HCT116 (cell line): ENCODE measurements around the gene DLD. TPM values are rescaled to one million over a fixed set of nuclear protein-coding genes. Genes with fewer than 3 reads are reported as not detected.

ENCODE experiments used
- ATAC-seq: fragments of 200-7000 bp; cut with Tn5 transposase; 2 replicates; pipeline ENCODE4 v1.9.1; 2020; ENCODE audit warnings: mild to moderate bottlenecking, moderate library complexity
- BruUV-seq: library from RNA; stranded (reverse); fragments of 400-500 nt; replicated peaks from 2 replicates; lab custom pipeline; 2021; lab: Mats Ljungman, UMichigan
- CTCF ChIA-PET: fragments of 300-600 bp; sonication (Branson Sonifier 250); formaldehyde crosslinking; loops from one replicate; lab custom pipeline; 2021; ENCODE audit warnings: antibody characterized with exemption; lab: Charles Lee
- POLR2A ChIA-PET: fragments of 300-600, 350-600 bp; sonication (Branson Sonifier 250); formaldehyde crosslinking; loops from one replicate; lab custom pipeline; 2021; ENCODE audit warnings: antibody characterized with exemption; lab: Charles Lee
- RAD21 ChIA-PET, 2 experiments: fragments of 300-600 bp; sonication (Branson Sonifier 250); formaldehyde crosslinking; loops; one replicate each; lab custom pipeline; 2023; ENCODE audit warnings: low total read pairs in 2 of 2; ENCODE audit not compliant: uncharacterized antibody in 2 of 2, unreplicated experiment in 2 of 2, low non-redundant PET in 1 of 2; lab: Charles Lee
- DNase-seq: peaks from one replicate; pipeline ENCODE4 v3.0.0-alpha.2; 2010; ENCODE audit warnings: low read depth, low spot score
- H2AFZ ChIP-seq: fragments of 200-600 bp; shearing (Covaris generic), sonication (generic); 2 replicates; pipeline ENCODE4 v1.6.1; 2017; ENCODE audit warnings: low read depth, mixed run types, mixed read lengths, antibody characterized with exemption, low read length; ENCODE audit not compliant: poor library complexity, severe bottlenecking
- H3K27ac ChIP-seq: 2 replicates; pipeline ENCODE4 v1.5.1; 2012; ENCODE audit warnings: low read depth, low read length
- H3K27me3 ChIP-seq: fragments of 200-600 bp; sonication (generic); 2 replicates; pipeline ENCODE4 v1.6.1; 2016; ENCODE audit warnings: mixed run types, low read length, mixed read lengths; ENCODE audit not compliant: insufficient read depth
- H3K36me3 ChIP-seq, 2 experiments: fragments of 200-500 bp in 1 of 2; fragments of 200-600 bp in 1 of 2; sonication (Bioruptor generic) in 1 of 2; sonication (generic) in 1 of 2; 2 replicates each; pipeline versions ENCODE4 v1.5.1 to v1.6.1; 2014 to 2016; ENCODE audit warnings: low read length in 2 of 2, inconsistent platforms in 1 of 2, mixed read lengths in 1 of 2, mixed run types in 1 of 2; ENCODE audit not compliant: insufficient read depth in 2 of 2, control insufficient read depth in 1 of 2
- H3K4me1 ChIP-seq, 2 experiments: fragments of 200-600 bp in 1 of 2; sonication (generic) in 1 of 2; 2 replicates each; pipeline versions ENCODE4 v1.5.1 to v1.6.1; 2012 to 2017; ENCODE audit warnings: low read length in 2 of 2, inconsistent platforms in 1 of 2, mild to moderate bottlenecking in 1 of 2, mixed read lengths in 1 of 2, mixed run types in 1 of 2, moderate library complexity in 1 of 2; ENCODE audit not compliant: insufficient read depth in 2 of 2, control insufficient read depth in 1 of 2
- H3K4me2 ChIP-seq: fragments of 200-600 bp; sonication (generic); 2 replicates; pipeline ENCODE4 v1.6.1; 2017; ENCODE audit warnings: mixed run types, low read length, mixed read lengths
- H3K4me3 ChIP-seq, 2 experiments: fragments of 200-600 bp in 1 of 2; sonication (generic) in 1 of 2; replicated peaks in 1 of 2; 2 replicates each; pipeline ENCODE4 v1.5.1; 2011 to 2016; ENCODE audit warnings: low read length in 2 of 2, control low read depth in 1 of 2, low read depth in 1 of 2, mild to moderate bottlenecking in 1 of 2, mixed read lengths in 1 of 2, mixed run types in 1 of 2
- H3K79me2 ChIP-seq: fragments of 200-600 bp; sonication (generic); 2 replicates; pipeline ENCODE4 v1.6.1; 2017; ENCODE audit warnings: mild to moderate bottlenecking, mixed run types, low read length, moderate library complexity, mixed read lengths; ENCODE audit not compliant: insufficient read depth
- H3K9ac ChIP-seq: fragments of 200-600 bp; sonication (generic); 2 replicates; pipeline ENCODE4 v1.6.1; 2016; ENCODE audit warnings: low read length, mixed read lengths
- H3K9me2 ChIP-seq: fragments of 200-600 bp; sonication (generic), shearing (Covaris generic); 2 replicates; pipeline ENCODE4 v1.6.1; 2017; ENCODE audit warnings: mixed run types, mild to moderate bottlenecking, moderate library complexity; ENCODE audit not compliant: insufficient read depth
- H3K9me3 ChIP-seq, 2 experiments: fragments of 200-500 bp in 1 of 2; fragments of 200-600 bp in 1 of 2; sonication (Bioruptor generic) in 1 of 2; sonication (generic) in 1 of 2; 2 replicates each; pipeline ENCODE4 v1.6.1; 2014 to 2017; ENCODE audit warnings: low read length in 2 of 2, mixed read lengths in 2 of 2, inconsistent platforms in 1 of 2, low read depth in 1 of 2, mild to moderate bottlenecking in 1 of 2, mixed run types in 1 of 2, moderate library complexity in 1 of 2; ENCODE audit not compliant: control insufficient read depth in 1 of 2, insufficient read depth in 1 of 2
- H4K20me1 ChIP-seq: fragments of 200-600 bp; sonication (generic), shearing (Covaris generic); 2 replicates; pipeline ENCODE4 v1.6.1; 2017; ENCODE audit warnings: mixed run types, mild to moderate bottlenecking, moderate library complexity; ENCODE audit not compliant: insufficient read depth
- CBX3 ChIP-seq: IDR thresholded peaks from 2 replicates; pipeline ENCODE4 v1.6.1; 2012; ENCODE audit warnings: low read depth
- CEBPB ChIP-seq: IDR thresholded peaks from 2 replicates; pipeline ENCODE4 v1.6.1; 2012; ENCODE audit warnings: low read depth
- ELF1 ChIP-seq: IDR thresholded peaks from 2 replicates; pipeline ENCODE4 v1.6.1; 2012; ENCODE audit warnings: low read depth, borderline replicate concordance
- EZH2 ChIP-seq: fragments of 200-600 bp; sonication (generic); IDR thresholded peaks from 2 replicates; pipeline ENCODE4 v1.6.1; 2017; ENCODE audit warnings: antibody characterized with exemption, mixed run types
- MAX ChIP-seq: IDR thresholded peaks from 2 replicates; pipeline ENCODE4 v1.6.1; 2012
- POLR2AphosphoS5 ChIP-seq: IDR thresholded peaks from 2 replicates; pipeline ENCODE4 v1.6.1; 2011; ENCODE audit warnings: mild to moderate bottlenecking, low read depth, low read length, moderate library complexity
- RAD21 ChIP-seq: IDR thresholded peaks from 2 replicates; pipeline ENCODE4 v1.6.1; 2012; ENCODE audit warnings: low read depth, mild to moderate bottlenecking
- SP1 ChIP-seq: IDR thresholded peaks from 2 replicates; pipeline ENCODE4 v1.6.1; 2012; ENCODE audit warnings: low read depth
- SRF ChIP-seq: IDR thresholded peaks from 2 replicates; pipeline ENCODE4 v1.6.1; 2012; ENCODE audit warnings: low read depth
- ZBTB33 ChIP-seq: IDR thresholded peaks from 2 replicates; pipeline ENCODE4 v1.6.1; 2011; ENCODE audit warnings: mild to moderate bottlenecking, low read length, moderate library complexity; ENCODE audit not compliant: insufficient replicate concordance; ENCODE audit errors: extremely low read depth
- ZFX ChIP-seq: fragments of 450-650 bp; IDR thresholded peaks from 2 replicates; pipeline ENCODE4 v1.6.1; 2017
- intact Hi-C: fragments of 100-400 bp; cut with micrococcal nuclease; formaldehyde crosslinking; loops from 2 replicates; pipeline ENCODE4 v1.10.0; 2022
- total RNA-seq: library from RNA; stranded (reverse); gene quantifications from one replicate; pipeline ENCODE4 v1.2.1, GENCODE V29; 2021; ENCODE audit not compliant: unreplicated experiment
- TF ChIP-seq, protein P1 (sequence below), 3 experiments: fragments of 200-600 bp in 1 of 3; sonication (generic) in 1 of 3; IDR thresholded peaks in 2 of 3; conservative IDR thresholded peaks in 1 of 3; 2 replicates each; pipeline ENCODE4 v1.5.1; 2012 to 2017; ENCODE audit warnings: low read depth in 2 of 3, low read length in 2 of 3, antibody characterized with exemption in 1 of 3, borderline replicate concordance in 1 of 3, control low read depth in 1 of 3, mild to moderate bottlenecking in 1 of 3, mixed read lengths in 1 of 3, mixed run types in 1 of 3, moderate library complexity in 1 of 3; ENCODE audit not compliant: insufficient read depth in 1 of 3
- TF ChIP-seq, protein P2 (sequence below): IDR thresholded peaks from 2 replicates; pipeline ENCODE4 v1.6.1; 2012; ENCODE audit warnings: low read depth

Gene DLD
- total RNA-seq, 1 experiment from 2014 or later, result 104 TPM

GRCh38 chr7:107944411-107945169 lies 53.6 kb downstream of the DLD start:
- H3K36me3 ChIP-seq, result peaks cover 0 to 7% of the 10 kb centered on the region in 2 experiments; a peak in 2 of 4 replicates
- H4K20me1 ChIP-seq, result no peaks in the 10 kb centered on the region
- RAD21 ChIA-PET, result no interaction called here
- H3K27me3 ChIP-seq, result no peaks in the 10 kb centered on the region
- ATAC-seq, result no peak
- no peak overlapping the region for H3K9ac ChIP-seq
- no TSS peak for BruUV-seq
- DNase-seq, result no peak
- no peak for TF ChIP-seq ELF1
- TF ChIP-seq SP1, result no peak
- TF ChIP-seq, protein P1, sequence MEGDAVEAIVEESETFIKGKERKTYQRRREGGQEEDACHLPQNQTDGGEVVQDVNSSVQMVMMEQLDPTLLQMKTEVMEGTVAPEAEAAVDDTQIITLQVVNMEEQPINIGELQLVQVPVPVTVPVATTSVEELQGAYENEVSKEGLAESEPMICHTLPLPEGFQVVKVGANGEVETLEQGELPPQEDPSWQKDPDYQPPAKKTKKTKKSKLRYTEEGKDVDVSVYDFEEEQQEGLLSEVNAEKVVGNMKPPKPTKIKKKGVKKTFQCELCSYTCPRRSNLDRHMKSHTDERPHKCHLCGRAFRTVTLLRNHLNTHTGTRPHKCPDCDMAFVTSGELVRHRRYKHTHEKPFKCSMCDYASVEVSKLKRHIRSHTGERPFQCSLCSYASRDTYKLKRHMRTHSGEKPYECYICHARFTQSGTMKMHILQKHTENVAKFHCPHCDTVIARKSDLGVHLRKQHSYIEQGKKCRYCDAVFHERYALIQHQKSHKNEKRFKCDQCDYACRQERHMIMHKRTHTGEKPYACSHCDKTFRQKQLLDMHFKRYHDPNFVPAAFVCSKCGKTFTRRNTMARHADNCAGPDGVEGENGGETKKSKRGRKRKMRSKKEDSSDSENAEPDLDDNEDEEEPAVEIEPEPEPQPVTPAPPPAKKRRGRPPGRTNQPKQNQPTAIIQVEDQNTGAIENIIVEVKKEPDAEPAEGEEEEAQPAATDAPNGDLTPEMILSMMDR (IDR thresholded peaks at IDR 0.05 in 2 of 3, conservative IDR thresholded peaks at IDR 0.05 in 1 of 3; ENCODE audit: borderline replicate concordance in 1 of 3, insufficient read depth in 1 of 3, low read depth in 2 of 3, low read length in 2 of 3), result no peak
- no peak for TF ChIP-seq SRF
- no peak for TF ChIP-seq EZH2
- no peak for TF ChIP-seq CBX3
- no peak for TF ChIP-seq RAD21
- TF ChIP-seq, protein P2, sequence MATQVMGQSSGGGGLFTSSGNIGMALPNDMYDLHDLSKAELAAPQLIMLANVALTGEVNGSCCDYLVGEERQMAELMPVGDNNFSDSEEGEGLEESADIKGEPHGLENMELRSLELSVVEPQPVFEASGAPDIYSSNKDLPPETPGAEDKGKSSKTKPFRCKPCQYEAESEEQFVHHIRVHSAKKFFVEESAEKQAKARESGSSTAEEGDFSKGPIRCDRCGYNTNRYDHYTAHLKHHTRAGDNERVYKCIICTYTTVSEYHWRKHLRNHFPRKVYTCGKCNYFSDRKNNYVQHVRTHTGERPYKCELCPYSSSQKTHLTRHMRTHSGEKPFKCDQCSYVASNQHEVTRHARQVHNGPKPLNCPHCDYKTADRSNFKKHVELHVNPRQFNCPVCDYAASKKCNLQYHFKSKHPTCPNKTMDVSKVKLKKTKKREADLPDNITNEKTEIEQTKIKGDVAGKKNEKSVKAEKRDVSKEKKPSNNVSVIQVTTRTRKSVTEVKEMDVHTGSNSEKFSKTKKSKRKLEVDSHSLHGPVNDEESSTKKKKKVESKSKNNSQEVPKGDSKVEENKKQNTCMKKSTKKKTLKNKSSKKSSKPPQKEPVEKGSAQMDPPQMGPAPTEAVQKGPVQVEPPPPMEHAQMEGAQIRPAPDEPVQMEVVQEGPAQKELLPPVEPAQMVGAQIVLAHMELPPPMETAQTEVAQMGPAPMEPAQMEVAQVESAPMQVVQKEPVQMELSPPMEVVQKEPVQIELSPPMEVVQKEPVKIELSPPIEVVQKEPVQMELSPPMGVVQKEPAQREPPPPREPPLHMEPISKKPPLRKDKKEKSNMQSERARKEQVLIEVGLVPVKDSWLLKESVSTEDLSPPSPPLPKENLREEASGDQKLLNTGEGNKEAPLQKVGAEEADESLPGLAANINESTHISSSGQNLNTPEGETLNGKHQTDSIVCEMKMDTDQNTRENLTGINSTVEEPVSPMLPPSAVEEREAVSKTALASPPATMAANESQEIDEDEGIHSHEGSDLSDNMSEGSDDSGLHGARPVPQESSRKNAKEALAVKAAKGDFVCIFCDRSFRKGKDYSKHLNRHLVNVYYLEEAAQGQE, result no peak
- no peak for TF ChIP-seq MAX
- no peak for TF ChIP-seq CEBPB
- no peak for TF ChIP-seq ZBTB33
- no peak for TF ChIP-seq POLR2AphosphoS5
- TF ChIP-seq ZFX, result no peak
- no peaks in the 10 kb centered on the region for H3K79me2 ChIP-seq
- no peak overlapping the region for H3K4me3 ChIP-seq
- H3K9me2 ChIP-seq, result no peaks in the 10 kb centered on the region
- intact Hi-C loops, result no loop called here
- peaks cover 17 to 18% of the 10 kb centered on the region in 2 experiments for H3K4me1 ChIP-seq
- H3K9me3 ChIP-seq, result no peaks in the 10 kb centered on the region
- H3K27ac ChIP-seq, result no peak overlapping the region
- H2AFZ ChIP-seq, result no peak overlapping the region
- H3K4me2 ChIP-seq, result no peak overlapping the region
- POLR2A ChIA-PET, result no interaction called here
- CTCF ChIA-PET, result no interaction called here
